ENCODE measurements around the gene PPARA.

Gene PPARA

GRCh38 chr22:46150034-46150654, at the start of gene PPARA:
TSS of gene PPARA (plus strand) at chr22:46150526. CDS start at chr22:46198384, 47,858 bp downstream.
- DNase-seq (ENCODE audit: low spot score), result peak; percentile 100

GRCh38 chr22:46102159-46102558, 48.2 kb upstream of the PPARA start:
- no peak for DNase-seq (ENCODE audit: low spot score)

DNA sequence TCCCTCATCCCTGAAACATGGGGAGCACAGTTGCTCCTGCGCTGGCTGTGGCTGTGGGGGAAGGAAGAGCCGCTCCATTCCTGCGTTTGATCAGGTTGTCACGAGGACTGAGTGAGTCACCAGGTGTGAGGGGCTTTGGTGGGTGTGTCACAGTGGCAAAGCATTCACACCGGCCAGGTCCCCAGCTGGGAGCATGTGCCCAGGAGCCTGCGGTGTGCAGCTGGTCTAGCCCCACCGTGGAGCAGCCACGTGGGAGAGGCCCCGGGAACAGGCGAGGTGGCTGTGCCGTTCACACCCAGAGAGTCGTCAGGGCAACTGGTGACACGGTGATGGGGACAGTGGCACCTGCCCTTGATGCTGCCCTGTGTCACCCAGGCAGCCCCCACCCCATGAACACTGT, 47.6 kb upstream of the PPARA start:
- no peak for DNase-seq (ENCODE audit: low spot score)

DNA sequence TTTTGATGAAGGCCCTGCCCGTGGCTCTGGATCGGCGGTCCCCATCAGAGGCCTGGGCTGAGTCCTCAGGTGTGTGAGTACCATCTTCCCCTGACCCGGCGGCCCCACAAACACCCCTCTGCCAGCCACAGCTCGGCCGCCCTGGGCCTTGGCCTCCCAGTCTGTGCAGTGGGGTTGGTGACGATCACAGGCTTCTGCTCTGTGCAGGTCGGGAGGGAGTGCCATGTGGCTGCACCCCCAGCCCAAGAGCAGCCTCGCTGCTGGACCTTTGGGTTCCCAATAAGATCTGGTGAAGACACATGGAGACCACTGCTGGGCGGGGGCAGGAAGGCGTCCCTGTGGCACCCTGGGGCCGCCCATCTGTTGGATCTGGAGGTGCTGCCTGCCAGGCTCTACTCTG, 47.1 kb upstream of the PPARA start:
- no peak for DNase-seq (ENCODE audit: low spot score)

DNA sequence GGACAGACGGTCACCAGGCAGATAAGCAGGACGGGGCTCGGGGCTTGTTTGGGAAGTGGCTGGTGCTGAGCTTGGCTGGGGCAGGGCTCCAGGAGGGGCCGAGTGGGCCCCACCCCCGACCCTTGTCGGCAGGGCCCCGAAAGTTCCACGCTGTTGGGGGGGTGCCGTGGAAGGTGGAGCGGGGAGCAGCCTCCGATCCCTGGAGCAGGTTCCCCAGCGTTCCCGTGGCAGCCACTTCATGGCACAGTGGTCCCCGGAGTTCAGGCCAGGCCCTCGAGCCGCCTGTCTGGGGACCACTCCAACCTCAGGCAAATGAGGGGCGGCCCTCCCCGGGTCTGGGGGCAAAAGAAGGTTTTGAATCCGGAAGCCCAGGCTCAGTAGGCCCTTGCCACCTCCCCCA, 46.7 kb upstream of the PPARA start:
- no peak for DNase-seq (ENCODE audit: low spot score)

DNA sequence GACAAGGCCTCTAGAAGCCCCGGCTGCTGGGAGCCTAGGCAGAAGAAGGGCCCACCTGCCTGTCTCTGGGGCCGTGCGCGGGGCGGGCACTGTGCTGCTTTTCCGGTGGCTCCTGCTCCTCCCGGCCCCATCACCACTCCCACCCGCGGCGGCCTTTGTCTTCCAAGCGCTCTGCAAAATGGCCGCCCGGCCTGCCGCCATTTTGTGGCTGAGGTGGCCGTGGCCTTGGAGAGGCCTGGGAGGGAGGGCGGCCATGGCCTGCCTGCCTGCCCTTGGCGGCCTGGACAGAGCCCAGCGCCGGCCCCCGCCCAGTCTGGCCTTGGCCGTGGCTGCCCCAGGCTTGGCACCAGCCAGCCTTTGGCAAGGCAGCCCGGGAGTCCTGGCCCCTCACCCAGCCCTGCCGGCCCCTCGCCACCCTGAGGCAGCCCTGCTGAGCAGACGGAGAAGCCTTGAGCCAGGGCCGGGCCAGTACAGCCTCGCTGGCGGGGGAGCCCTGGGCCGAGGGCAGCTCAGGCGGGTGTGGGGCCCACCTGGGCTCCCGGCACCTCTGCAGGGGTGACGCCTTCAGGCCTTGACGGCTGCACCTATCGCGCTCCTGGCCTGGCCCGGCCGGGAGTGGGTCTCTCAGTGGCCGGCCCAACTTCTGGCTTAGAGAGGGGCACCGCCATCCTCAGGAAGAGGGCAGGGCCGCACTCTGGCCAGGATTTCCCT, 46.0 kb upstream of the PPARA start:
- DNase-seq (ENCODE audit: low spot score), result no peak

DNA sequence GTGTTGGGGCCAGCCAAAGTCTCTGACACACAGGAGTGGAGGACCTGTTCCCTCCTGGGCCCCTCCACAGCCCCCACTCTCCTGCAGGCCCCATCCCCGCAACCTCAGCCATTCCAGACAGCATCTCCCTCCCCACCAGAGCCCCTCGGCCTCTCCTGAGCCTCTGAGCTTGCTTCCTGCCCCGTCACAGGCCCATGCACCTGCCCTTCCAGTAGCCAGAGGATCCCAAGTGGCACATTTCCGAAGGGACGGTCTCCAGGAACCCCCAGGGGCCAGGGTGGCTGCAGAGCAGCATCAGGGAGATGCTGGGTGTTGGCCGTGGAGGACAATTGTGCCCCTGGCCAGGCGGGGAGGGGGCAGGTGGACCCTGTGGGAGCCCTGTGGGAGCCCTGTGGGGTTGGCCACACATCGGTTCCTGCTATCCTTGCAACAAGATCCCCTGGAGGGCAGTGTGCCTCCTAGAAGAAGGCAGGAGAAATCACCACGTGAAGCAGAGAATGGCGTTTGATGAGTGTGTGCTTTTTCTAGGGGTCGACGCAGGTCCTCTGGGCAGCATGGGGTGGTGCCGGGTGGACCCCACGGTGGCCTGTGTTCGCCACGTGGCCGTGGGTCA, 45.3 kb upstream of the PPARA start:
- DNase-seq (ENCODE audit: low spot score), result no peak

DNA sequence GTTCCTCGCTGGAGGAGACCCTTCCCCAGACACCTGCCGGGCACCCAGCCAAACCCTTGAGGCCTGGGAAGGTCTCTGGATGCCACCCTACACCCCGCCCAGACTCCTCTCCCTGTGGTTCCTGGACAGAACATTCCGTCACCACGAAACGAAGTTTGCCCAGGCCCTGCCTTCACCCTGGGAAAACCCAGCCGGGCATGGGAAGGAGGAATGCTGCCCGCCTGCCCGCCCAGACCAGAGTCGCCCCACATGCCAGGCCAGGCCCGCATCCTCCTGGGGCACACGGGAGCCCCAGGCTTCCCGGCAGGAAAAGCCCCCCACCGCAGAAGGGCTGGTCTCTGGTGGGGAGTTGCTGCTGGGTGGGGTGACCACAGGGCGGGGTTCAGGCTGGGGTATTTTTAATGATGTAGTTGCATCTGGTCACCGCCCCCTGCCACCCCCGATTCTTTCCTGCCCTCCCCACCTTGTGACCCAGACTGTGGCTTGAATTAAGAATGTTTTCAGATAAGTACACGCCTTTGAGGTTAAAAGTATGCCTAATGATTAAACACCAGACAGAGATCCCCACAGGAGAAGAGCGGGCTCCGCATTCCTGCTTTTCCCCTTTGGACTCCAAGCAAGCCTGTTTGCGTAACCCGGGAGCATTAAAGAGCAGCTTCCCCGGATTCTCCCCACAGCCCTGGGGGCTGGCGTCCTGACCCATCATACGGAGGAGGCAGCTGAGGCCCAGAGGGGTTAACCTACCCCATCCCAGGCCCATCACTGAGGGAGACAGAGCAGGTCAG, 44.6 kb upstream of the PPARA start:
- DNase-seq (ENCODE audit: low spot score), result peak; percentile 80

DNA sequence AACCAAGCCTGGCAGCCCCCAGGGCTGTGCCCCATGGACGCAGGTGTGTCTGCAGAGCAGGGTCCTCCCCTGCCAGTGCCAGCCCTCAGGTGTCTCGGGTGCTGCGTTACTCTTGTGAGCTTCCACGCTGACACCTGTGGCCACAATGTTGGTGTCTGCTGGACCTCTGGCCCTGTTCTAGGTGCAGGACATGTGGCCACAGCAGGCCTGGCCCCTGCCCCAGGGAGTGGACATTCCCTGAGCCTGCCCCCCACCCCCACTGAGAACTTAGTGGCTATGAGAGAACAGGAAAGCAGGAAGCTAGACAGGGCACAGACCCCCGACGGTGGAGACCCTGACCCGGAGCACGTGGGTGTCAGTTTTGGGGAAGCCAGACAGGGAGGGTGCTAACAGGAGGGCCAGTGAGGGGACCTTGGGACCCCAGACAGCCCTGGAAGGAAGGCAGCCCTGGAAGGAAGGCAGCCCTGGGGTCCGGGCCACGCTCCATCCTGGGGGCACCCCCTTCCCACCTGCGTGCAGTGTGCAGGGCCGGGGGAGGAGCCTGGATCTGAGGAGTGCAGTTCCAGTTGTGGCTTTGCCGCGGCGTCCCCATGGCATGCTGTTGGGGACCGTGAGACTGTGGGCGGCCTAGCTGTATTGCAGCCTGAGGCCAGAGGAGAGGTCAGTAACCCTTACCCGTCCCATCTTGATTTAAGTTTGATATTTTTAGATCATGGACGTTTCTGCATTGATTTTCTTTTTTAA, 43.9 kb upstream of the PPARA start:
- no peak for DNase-seq (ENCODE audit: low spot score)

DNA sequence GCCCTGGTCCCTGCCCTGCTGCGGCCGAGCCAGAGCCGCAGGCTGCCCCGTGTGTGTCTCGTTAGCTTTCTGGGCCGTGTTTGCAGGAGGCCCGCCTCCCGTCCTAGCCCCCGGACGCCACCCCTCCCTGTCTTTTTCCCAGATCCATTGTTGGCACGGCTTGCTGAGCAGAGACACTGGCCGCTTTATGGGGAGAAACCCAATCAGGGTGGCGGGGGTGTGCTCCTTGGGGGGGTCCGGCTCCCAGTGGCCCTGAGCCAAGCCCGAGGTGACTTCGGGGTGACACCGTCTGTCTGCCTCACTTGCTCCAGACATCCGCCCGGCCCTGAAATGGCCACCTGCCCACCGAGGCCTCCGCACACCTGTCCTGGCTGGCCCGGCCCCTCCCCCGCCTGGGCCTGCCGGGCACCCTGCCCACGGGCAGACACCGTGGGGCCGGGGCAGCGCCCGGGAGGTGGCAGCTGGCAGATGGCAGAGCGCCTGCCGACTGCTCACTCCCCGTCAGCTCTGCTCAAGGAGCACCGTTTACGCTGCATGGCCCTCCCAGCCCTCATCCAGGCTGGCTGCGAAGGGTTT, 43.1 kb upstream of the PPARA start:
- DNase-seq (ENCODE audit: low spot score), result no peak

GRCh38 chr22:46107753-46108563, 42.4 kb upstream of the PPARA start:
- no peak for DNase-seq (ENCODE audit: low spot score)

- DNase-seq (ENCODE audit: low spot score), result peak; percentile 69
These were observed 41.5 kb upstream of the PPARA start for GRCh38 chr22:46108564-46109473.

DNA sequence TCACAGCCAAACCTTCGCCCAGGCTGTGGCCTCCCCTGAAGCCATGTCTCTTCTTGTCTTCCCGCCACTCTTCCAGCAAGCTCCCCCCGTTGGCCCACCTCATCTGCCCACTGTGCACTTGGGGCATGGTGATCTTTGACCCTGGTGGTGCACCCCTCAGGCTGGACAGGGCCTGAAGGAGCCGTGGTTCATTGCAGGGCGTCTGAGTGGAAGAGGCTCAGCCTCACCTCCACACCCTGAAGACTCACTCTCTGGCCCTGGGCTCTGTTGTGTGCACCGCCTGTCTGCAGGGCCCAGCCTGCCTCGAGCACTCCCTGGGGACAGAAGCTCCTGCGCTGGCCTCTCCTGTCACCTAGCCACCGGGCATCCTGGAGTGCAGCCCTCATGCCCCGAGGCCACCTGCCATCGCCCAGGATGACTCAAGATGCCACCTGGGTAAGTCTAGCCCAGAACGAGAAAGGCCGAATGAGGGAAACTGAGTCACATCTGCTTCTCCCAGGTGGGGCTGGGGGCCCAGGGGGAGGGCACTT, 40.8 kb upstream of the PPARA start:
- no peak for DNase-seq (ENCODE audit: low spot score)

GRCh38 chr22:46110215-46110614, 40.1 kb upstream of the PPARA start:
- peak; percentile 73 for DNase-seq (ENCODE audit: low spot score)

DNA sequence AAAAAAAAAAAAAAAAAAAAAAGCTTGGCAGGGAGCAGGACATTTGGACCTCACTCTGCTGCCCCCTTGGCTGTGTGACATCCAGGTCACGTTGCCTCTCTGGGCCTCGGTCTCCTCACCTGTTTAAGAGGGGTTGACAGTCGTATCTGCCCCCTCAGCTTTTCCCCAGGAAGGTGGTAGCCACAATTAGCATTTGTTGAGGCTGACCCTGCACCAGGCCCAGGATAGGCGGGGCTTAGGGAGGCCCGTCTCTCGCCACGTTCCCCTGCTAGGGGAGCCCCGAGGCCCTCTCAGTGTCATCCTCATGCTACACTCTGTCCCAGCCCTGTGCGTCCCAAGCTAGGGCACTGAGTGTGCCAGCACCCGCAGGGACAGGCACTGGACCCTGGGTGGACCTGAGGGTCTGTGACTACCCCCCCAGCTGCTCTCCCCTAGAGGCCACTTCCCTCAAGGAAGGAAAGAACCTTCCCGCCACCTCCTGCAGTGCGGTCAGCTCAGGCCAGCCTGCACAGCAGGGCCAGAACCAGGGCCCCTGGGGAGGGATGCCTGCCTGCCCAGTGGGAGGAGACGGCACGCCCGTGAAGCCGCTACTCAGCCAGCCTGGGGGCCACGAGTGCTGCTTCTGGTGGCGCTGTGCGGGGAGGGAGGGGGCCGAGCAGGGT, 38.5 kb upstream of the PPARA start:
- no peak for DNase-seq (ENCODE audit: low spot score)

GRCh38 chr22:46112405-46112804, 37.9 kb upstream of the PPARA start:
- no peak for DNase-seq (ENCODE audit: low spot score)

- no peak for DNase-seq (ENCODE audit: low spot score)
These were observed 37.0 kb upstream of the PPARA start for GRCh38 chr22:46113110-46113909.

GRCh38 chr22:46113910-46114517, 36.3 kb upstream of the PPARA start:
- DNase-seq (ENCODE audit: low spot score), result no peak

All from GM03348 (cell line).